Esophagus squamous epithelium (tissue), 4 donors: ENCODE measurements around the gene OLFML1.

Experiments
- CTCF ChIP-seq, 6 experiments: fragments of 450-650 bp in 4 of 6; fragments of 200-600 bp in 2 of 6; sonication (generic) in 2 of 6; IDR thresholded peaks; one replicate each; pipeline ENCODE4 v1.5.1; 2016 to 2019; ENCODE audit warnings: antibody characterized with exemption in 6 of 6, mild to moderate bottlenecking in 4 of 6, moderate library complexity in 4 of 6
- POLR2A ChIP-seq, 4 donors: fragments of 450-650 bp; IDR thresholded peaks; one replicate each; pipeline ENCODE4 v1.6.1; 2017; ENCODE audit warnings: antibody characterized with exemption in 4 of 4, mild to moderate bottlenecking in 4 of 4, moderate library complexity in 3 of 4

DNA sequence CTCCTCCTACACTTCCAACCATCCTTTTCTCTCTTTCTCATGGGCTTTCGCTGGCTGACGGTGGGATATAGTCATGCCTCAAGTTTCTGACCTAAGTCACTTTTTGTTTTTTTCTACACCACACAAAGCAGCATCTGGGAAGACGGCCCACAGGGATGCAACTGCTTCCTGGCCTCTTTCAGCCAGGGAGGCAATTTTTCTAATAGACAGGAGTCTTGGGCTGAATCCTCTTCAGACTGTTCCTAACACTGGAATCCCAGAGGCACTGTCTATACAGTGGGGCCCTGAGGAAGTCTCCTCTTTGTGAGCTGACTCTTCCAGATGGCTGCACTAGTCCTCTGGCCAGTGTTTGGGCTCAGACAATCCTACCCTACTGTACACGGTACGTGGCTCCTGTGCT, 39.7 kb upstream of the OLFML1 start:
- TF ChIP-seq CTCF (IDR thresholded peaks at IDR 0.05) (no peak), POLR2A (IDR thresholded peaks at IDR 0.05) (no peak)
